Right ventricle myocardium inferior (tissue), 1 donor: ENCODE results near the gene RALGAPA1. TPM values are rescaled to one million over a fixed set of nuclear protein-coding genes. Genes with fewer than 3 reads are reported as not detected.
"Not testable (repeated sequence)": the region's sequence is repeated elsewhere in the genome, so short reads cannot be mapped to it uniquely, and the experiment has no call there.

Source experiments
- ATAC-seq: fragments of 200-7000 bp; cut with Tn5 transposase; one replicate; pipeline ENCODE4 v1.9.1; 2020; ENCODE audit warnings: mild to moderate bottlenecking, moderate library complexity
- DNase-seq: peaks from one replicate; pipeline ENCODE4 v3.0.0; 2021; ENCODE audit errors: missing footprints
- intact Hi-C: fragments of 100-400 bp; cut with DNase I; formaldehyde crosslinking; loops from one replicate; pipeline ENCODE4 v1.11.0; 2022
- long read RNA-seq: library from polyadenylated mRNA; unstranded; transcript quantifications from one replicate; pipeline ENCODE4 v2.0.0, GENCODE V29; 2021
- total RNA-seq: library from RNA; stranded (reverse); fragmentation: NEBNext Ultra II Directional; extraction: Animal tissue kit (Norgen Biotek cat#: 25700); gene quantifications from one replicate; pipeline ENCODE4 v1.2.1, GENCODE V29; 2021
- donor health status: DM: no; HTN: yes; CAD: no; lungs with severe emphysema.

RALGAPA1 gene
- 35.6 TPM for total RNA-seq
- long read RNA-seq, partial matches to known transcripts, result 3 of 3 reads
- long read RNA-seq, other reads (novel, unspliced or antisense), result 0 of 3 reads

DNA sequence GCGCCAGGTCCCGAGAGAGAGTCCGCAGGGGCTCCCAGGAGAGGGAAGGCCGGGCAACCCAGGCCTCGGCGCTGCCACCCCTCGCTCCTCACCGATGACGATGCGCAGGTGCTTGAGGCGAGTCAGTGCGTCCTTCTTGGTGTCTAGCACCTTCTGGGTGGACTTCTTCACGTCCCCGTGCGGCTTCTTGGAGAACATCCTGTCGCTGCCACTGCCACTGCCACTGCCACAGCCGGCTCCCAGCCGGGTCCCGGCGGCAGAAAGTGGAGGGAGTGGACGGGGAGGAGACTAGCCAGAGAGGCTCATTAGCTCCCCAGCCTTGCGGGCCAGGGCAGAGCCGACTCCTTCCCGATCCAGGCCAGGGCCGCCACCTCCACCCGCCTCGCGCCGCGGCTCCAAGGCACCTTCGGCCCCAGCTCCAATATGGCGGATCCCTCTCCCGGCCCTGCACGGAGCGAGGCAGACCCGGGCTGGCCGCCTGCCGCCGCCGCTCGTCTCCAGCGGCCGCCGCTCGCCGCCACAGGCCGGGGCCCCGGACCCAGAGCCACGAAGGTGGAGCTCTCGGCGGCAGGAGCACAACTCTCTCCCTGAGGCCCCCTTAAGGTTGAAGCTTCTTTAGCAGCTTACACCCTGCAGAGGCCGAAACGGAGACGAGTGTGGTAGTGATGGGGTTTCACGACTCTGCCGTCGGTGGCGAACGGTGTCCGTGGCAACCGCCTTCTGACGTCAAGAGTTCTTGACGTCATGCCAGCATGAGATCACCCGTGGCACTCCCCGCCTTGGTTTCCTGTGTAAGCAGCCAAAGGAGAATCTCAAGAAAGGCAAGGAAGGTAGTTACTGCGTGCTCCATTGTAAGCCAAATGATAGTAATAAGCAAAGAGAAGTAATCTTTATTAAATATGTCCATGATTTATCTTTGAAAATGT, at the start of gene RALGAPA1:
Gene RALGAPA1 (minus strand): TSS at position 658 of the 926 bp plus-strand sequence. CDS start 460 bp downstream, at position 198.
- intact Hi-C loops, result not testable (repeated sequence)

DNA sequence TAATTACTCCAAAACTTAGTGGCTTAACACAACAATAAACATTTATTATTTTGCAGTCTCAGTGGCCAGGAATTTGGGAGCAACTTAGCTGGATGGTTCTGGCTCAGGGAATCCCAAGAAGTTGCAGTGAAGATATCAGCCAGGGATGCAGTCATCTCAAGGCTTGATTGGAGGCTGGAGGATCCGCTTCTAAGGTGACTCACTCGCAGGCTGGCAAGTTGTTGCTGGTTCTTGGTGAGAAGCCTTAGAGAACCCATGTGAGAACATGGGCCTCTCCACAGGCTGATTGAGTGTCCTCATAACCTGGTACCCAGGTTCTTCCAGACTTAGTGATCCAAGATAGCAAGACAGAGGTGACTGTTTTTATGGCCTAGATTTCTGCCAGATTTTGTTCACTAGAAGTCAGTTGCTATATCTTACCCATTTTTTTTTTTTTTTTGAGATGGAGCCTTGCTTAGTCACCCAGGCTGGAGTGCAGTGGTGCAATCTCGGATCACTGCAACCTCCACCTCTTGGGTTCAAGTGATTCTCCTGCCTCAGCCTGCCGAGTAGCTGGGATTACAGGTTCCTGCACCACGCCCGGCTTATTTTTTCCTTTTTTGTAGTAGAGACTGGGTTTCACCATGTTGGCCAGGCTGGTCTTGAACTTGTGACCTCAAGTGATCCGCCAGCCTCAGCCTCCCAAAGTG, 49.6 kb upstream of the RALGAPA1 start:
- no peak for DNase-seq
- ATAC-seq, result no peak

More for the DNA sequence above, at the start of gene RALGAPA1:
- ATAC-seq (peak; percentile 99), DNase-seq (peak; percentile 93)

DNA sequence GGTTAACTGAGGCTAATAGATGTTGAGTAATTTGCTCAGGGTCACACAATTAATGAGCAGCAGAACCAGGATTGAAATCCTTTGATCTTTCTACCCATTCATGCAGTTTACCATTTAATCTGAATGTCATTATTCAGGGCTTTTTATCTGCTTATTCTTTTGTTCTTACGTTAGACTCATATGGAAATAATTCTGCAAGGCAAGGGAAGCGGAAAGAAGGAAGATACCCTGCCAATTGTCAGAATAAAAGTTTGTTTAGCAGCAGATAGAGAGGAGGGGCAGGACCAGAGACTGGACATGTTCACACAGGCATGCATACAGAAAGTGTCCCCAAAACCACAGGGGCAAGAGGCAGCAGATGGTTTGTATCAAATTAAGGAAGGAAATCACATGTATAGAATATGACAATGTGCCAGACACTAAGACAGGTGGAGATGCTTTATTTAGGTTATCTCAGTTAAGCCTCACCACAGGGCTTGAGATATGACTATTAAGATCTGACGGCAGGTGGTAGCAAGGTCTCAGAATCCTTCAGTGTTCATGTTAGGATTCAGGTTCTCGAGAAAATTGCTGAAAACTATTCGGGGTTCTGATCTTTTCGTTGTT, 46.9 kb upstream of the RALGAPA1 start:
- ATAC-seq (no peak), DNase-seq (no peak)
- intact Hi-C loops, result no loop called here

More for the DNA sequence above, 49.6 kb upstream of the RALGAPA1 start:
- intact Hi-C loops, result no loop called here

DNA sequence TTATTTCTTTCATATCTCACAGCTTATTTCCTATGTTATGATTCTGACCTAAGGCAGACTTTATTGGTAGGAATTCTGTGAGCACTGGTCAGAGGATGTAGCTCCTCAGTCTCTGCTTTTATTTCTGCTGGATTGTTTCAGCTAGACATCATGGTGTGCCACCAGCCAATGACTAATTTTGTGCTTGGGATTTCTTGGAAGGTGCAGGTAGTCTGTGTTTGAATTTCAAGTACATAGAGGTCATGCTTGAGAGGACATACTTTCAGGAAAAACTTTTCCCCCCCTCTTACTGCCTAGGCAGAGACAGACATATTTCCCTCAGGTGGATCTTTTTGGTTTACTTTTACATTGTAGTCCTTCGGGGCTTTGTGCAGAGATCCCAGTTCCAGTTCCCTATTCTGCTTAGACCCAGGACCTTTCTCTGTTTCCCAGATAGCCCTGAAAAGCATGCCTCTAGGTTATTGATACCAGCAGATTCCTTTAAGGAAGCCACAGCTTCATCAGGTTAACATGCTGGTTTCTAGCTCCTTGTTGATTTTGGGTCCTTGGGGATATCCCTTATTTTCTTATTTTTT, 45.7 kb upstream of the RALGAPA1 start:
- intact Hi-C loops, result no loop called here
- DNase-seq, result no peak
- ATAC-seq, result no peak

DNA sequence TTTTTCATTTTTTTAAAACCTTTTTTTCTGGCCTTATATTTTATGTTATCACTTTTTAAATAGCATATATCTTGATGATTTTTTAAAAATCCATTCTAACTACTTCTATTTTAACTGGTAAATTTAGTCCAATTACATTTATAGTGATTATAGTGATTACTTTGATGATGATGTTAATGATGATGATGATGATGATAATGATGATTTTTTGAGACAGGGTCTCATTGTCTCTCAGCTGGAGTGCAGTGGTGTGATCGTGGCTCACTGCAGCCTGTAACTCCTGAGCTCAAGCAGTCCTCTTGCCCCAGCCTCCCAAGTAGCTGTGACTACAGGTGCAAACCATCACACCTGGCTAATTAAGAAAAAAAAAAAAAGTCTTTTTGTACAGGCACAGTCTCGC, 44.1 kb upstream of the RALGAPA1 start:
- DNase-seq (no peak), ATAC-seq (no peak)
- intact Hi-C loops, result no loop called here

DNA sequence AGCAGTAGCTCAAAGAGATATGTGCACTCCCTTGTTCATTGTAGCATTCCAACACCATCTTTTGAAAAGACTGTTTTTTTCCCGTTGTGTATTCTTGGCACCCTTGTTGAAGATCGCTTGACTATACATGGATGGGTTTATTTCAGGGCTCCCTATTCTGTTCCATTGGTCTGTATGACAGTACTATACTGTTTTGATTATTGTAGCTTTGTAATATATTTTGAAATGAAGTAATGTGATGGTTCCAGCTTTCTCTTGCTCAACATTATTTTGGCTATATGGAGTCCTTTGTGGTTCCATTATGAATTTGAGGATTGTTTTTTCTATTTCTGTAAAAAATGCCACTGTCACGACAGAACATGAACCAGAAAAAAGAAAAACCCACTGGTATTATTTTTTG, 42.7 kb upstream of the RALGAPA1 start:
- ATAC-seq, result no peak
- intact Hi-C loops, result no loop called here

DNA sequence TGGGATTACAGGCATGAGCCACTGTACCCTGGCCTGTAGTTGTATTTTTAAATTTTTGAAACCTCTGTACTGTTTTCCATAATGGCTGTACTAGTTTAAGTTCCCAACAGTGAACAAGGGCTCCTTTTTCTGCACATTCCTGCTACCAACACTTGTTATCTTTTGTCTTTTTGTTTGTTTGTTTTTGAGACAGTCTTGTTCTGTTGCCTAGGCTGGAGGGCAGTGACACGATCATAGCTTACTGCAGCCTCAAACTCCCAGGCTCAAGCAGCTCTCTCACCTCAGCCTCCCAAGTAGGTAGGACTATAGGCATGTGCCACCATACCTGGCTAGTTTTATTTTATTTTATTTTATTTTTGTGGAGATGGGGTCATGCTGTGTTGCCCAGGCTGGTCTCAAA, 40.0 kb upstream of the RALGAPA1 start:
- intact Hi-C loops, result no loop called here
- DNase-seq (no peak), ATAC-seq (no peak)

More for the DNA sequence above, 42.7 kb upstream of the RALGAPA1 start:
- no peak for DNase-seq

DNA sequence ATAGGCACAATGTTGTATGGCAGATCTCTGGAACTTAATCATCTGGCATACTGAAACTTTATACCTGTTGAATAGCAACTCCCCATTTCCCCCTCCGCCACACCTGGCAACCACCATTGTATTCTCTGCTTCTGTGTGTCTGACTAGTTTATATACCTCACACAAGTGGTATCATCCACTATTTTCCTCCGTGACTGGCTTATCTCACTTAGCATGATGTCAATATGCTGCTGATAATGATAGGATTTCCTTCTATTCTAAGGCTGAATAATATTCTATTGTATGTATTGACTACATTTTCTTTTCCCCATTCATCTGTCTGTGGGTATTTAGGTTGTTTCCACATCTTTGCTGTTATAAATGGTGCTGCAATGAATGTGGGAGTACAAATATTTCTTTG, 38.5 kb upstream of the RALGAPA1 start:
- no peak for DNase-seq
- intact Hi-C loops, result no loop called here
- ATAC-seq, result no peak

DNA sequence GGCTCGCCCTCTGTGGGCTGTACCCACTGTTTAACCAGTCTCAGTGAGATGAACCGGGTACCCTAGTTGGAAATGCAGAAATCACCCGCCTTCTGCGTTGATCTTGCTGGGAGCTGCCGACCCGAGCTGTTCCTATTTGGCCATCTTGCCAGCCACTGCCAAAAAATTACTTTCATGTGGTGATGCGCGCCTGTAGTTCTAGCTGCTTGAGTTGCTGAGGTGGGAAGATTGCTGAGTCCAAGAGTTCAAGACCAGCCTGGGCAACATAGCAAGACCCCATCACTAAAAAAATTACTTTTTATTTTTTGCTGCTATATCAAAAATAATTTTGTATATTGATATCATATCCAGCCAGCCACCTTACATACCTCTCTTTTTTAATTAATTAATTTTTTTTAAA, 35.4 kb upstream of the RALGAPA1 start:
- ATAC-seq, result no peak
- no peak for DNase-seq
- intact Hi-C loops, result no loop called here

DNA sequence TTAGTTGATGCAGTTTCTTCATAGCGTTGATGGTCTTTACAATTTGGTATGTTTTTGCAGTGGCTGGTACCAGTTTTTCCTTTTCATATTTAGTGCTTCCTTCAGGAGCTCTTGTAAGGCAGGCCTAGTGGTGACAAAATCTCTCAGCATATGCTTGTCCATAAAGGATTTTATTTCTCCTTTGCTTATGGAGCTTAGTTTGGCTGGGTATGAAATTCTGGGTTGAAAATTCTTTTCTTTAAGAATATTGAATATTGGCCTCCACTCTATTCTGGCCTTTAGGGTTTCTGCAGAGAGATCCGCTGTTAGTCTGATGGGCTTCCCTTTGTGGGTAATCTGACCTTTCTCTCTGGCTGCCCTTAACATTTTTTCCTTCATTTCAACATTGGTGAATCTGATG, 33.1 kb upstream of the RALGAPA1 start:
- DNase-seq, ATAC-seq, intact Hi-C loops: not testable (repeated sequence)

DNA sequence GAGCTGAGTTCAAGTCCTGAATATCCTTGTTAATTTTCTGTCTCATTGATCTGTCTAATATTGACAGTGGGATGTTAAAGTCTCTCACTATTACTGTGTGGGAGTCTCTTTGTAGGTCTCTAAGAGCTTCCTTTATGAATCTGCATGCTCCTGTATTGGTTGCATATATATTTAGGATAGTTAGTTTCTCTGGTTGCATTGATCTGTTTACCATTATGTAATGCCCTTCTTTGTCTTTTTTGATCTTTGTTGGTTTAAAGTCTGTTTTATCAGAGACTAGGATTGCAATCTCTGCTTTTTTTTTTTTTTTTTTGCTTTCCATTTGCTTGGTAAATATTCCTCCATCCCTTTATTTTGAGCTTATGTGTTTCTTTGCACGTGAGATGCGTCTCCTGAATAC, 32.6 kb upstream of the RALGAPA1 start:
- intact Hi-C loops, DNase-seq, ATAC-seq: not testable (repeated sequence)

DNA sequence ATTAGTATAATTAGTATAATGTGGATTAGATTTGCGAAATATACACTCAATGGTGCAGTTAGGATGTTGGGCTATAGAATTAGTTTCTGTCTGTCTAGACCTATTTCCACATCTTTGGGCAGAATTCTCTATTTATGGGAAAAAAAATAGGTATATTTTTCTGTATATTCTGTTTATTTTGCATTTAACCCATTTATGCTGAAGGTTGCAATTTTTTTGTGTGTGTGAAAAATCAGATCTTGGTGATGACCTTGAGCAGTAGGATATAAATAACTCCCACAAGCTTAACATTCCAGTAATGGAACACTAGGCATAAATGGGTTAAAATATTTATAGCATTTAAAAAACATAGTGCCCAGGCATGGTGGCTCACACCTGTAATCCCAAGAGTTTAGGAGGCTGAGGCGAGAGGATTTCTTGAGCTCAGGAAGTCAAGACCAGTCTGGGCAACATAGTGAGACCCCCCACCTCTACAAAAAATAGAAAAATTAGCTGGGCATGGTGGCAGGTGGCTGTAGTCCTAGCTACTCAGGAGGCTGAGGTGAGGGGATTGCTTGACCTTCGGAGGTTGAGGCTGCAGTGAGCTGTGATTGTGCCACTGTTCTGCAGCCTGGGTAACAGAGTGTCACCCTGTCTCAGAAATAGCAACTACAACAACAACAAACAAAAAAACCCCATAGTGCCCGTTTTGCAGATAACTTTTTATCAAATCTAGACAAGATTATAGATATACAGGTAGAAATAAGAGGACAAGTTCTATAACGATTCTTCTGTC, 26.3 kb upstream of the RALGAPA1 start:
- intact Hi-C loops, result no loop called here
- DNase-seq, result no peak
- peak; percentile 42 for ATAC-seq

DNA sequence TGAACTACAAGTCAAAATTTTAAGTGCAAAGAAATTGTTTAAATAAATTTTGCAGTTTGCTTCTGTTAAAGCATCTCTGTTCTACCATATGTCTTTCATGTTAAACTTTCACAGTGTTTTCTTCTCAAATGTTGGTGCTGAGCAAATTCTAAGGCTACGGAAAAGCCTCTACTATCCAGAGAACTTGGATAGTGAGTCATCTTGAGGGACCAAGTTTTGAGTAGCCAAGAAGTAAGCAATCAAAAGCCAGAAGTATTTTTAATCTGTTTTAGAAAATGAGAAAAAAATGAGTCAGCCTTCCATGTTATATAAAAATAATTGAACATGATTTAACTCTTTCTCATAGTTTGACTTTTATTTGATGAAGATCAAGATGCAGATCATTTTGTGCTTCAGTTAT, 20.4 kb upstream of the RALGAPA1 start:
- ATAC-seq, result no peak
- intact Hi-C loops, result loop anchor here (10.0 kb wide), 1 partner anchor 705 kb away; the partner anchor contains the start of genes PPP2R3C and PRORP
- no peak for DNase-seq

DNA sequence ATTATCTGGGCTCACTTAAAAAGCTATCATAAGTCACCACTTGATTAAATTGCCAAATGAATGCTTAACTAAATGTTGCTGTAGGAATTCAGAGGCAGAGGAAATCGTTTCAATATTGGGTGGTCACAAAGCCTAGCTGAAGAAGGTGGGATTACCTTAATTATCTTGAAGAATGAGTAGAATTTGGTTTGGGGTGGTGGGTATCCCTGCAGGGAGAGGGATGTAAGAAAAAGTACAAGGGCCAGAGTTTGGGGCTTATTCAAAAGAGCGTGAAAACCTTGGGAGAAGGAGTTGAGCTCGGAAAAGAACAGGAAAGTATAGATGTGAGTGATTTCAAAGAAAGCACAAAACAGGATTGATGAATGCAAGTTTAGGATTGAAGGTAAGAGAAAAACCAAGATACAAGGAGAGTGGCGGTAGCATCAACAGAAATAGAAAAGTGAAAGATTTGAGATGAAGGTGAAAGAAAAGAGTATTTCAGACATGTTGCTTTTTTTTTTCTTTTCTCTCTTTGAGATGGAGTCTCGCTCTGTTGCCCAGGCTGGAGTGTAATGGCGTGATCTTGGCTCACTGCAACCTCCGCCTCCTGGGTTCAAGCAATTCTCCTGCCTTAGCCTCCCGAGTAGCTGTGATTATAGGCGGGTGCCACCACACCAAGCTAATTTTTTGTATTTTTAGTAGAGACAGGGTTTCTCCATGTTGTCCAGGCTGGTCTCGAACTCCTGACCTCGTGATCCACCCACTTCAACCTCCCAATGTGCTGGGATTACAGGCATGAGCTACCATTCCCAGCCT, 18.8 kb upstream of the RALGAPA1 start:
- intact Hi-C loops, result loop anchor here (10.0 kb wide), 1 partner anchor 703 kb away; the partner anchor contains the start of genes PPP2R3C and PRORP
- ATAC-seq (no peak), DNase-seq (no peak)

DNA sequence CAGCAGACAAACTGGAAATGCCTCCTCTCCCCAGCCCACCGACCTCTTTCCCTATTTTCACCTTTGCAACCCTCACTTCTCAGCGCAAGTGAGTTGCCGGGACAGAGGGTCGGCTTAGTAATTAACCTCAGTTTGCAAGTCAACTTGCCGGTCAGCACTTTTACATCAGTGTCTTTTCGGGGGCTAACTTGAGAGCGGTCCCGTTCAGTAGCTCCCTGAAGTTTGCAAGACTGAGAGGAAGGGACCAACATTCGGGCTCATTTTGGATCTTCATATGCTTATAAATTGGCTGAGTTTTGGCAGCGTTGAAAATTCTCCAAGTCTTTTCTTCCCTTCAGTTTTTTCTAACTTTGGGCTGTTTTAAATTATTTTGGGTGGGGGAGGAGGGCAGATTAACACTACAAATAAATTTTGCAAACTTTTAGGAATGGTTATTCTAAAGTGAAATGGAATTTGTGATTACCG, 17.9 kb upstream of the RALGAPA1 start:
- no peak for ATAC-seq
- intact Hi-C loops, result loop anchor here (10.0 kb wide), 1 partner anchor 702 kb away; the partner anchor contains the start of genes PPP2R3C and PRORP
- DNase-seq, result no peak

DNA sequence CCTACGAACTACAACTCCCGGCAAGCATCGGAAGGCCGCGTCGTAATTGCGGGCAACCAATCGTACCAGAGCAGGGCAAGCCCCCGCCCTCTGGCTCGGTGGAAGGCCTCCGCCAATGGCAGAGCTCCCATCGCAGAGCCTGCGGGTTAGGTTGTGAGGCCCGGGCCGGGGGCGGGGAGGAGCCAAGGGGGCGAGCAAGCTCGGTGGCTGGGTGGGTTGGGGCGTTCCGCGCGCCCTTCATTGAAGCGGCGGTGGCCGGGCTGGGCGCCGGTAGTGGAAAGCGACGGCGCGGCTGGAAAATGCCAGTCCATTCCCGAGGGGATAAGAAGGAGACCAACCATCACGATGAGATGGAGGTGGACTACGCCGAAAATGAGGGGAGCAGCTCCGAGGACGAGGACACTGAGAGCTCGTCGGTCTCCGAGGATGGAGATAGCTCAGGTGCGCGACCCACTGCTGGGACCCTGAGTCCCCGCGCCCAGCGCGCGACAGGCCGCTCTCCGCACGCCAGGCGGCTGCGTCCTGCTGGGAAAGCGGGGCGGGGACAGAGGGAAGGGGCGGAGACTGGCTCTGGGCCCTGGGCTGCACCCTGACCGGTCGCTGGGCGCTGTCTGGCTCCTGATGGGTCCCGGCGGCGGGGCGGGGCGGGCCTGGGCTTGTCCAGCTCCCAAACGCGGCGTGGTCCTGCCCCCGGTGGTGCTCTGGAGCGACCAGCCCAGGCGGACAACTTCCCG, 17.3 kb upstream of the RALGAPA1 start, which contains the start of gene BRMS1L:
Gene BRMS1L (plus strand): TSS at position 121 of the 734 bp plus-strand sequence. CDS start 179 bp downstream, at position 300.
- ATAC-seq (peak; percentile 99), DNase-seq (peak; percentile 99)
- intact Hi-C loops, result loop anchor here (10.0 kb wide), 1 partner anchor 702 kb away; the partner anchor contains the start of genes PPP2R3C and PRORP
